GM23338 (cell line): ENCODE measurements around the gene SSH2. TPM values are rescaled to one million over a fixed set of nuclear protein-coding genes. Genes with fewer than 3 reads are reported as not detected.

Experiments used
- ATAC-seq: fragments of 200-7000 bp; cut with Tn5 transposase; 3 replicates; pipeline ENCODE4 v1.9.1; 2020
- DNase-seq: peaks from one replicate; pipeline ENCODE4 v3.0.0-alpha.2; 2015; ENCODE audit warnings: low spot score
- H2AFZ ChIP-seq: fragments of 200-600 bp; sonication (generic); 2 replicates; pipeline ENCODE4 v1.8.0; 2016; ENCODE audit warnings: antibody characterized with exemption, mild to moderate bottlenecking, moderate library complexity
- H3F3A ChIP-seq: fragments of 200-600 bp; sonication (generic); replicated peaks from 2 replicates; pipeline ENCODE4 v1.8.0; 2017; ENCODE audit warnings: antibody characterized with exemption, mixed run types, low read depth
- H3K27ac ChIP-seq: fragments of 200-600 bp; sonication (generic); 2 replicates; pipeline ENCODE4 v1.6.1; 2016; ENCODE audit warnings: low read depth
- H3K27me3 ChIP-seq: fragments of 200-600 bp; sonication (generic); 2 replicates; pipeline ENCODE4 v1.8.0; 2016; ENCODE audit warnings: mild to moderate bottlenecking, mixed run types, moderate library complexity; ENCODE audit not compliant: insufficient read depth
- H3K36me3 ChIP-seq: fragments of 200-600 bp; sonication (generic); 2 replicates; pipeline ENCODE4 v1.8.0; 2016; ENCODE audit warnings: mild to moderate bottlenecking; ENCODE audit not compliant: insufficient read depth
- H3K4me1 ChIP-seq: fragments of 200-600 bp; sonication (generic); 2 replicates; pipeline ENCODE4 v1.8.0; 2016; ENCODE audit warnings: mild to moderate bottlenecking, moderate library complexity; ENCODE audit not compliant: insufficient read depth
- H3K4me2 ChIP-seq: fragments of 200-600 bp; sonication (generic); 2 replicates; pipeline ENCODE4 v1.7.1; 2017; ENCODE audit warnings: mixed run types
- H3K4me3 ChIP-seq: fragments of 200-600 bp; sonication (generic); 2 replicates; pipeline ENCODE4 v1.6.1; 2016; ENCODE audit warnings: mixed run types
- H3K79me2 ChIP-seq: fragments of 200-600 bp; sonication (generic); replicated peaks from 2 replicates; pipeline ENCODE4 v1.8.0; 2017; ENCODE audit warnings: mild to moderate bottlenecking; ENCODE audit not compliant: insufficient read depth
- H3K9me2 ChIP-seq: fragments of 200-600 bp; sonication (generic); 2 replicates; pipeline ENCODE4 v1.8.0; 2017; ENCODE audit not compliant: insufficient read depth
- H4K20me1 ChIP-seq: fragments of 200-600 bp; sonication (generic); replicated peaks from 2 replicates; pipeline ENCODE4 v1.8.0; 2017; ENCODE audit warnings: mild to moderate bottlenecking; ENCODE audit not compliant: insufficient read depth
- H3K27ac Mint-ChIP-seq: 2 replicates; pipeline ENCODE4 v1.8.0; 2020; ENCODE audit warnings: inconsistent platforms, mild to moderate bottlenecking, moderate library complexity, mixed read lengths
- H3K27me3 Mint-ChIP-seq: 3 replicates; pipeline ENCODE4 v1.8.0; 2022; ENCODE audit warnings: low read depth, mild to moderate bottlenecking, moderate library complexity, mixed read lengths, inconsistent platforms; ENCODE audit not compliant: insufficient read depth, poor library complexity
- H3K36me3 Mint-ChIP-seq: 3 replicates; pipeline ENCODE4 v1.8.0; 2021; ENCODE audit warnings: low read depth, mild to moderate bottlenecking, inconsistent platforms, moderate library complexity, mixed read lengths
- H3K4me1 Mint-ChIP-seq: 3 replicates; pipeline ENCODE4 v1.8.0; 2020; ENCODE audit warnings: mild to moderate bottlenecking, inconsistent platforms, mixed read lengths
- H3K4me3 Mint-ChIP-seq: 3 replicates; pipeline ENCODE4 v1.8.0; 2021; ENCODE audit warnings: moderate library complexity, mild to moderate bottlenecking, inconsistent platforms, mixed read lengths
- H3K9me3 Mint-ChIP-seq: 3 replicates; pipeline ENCODE4 v1.8.0; 2020; ENCODE audit warnings: moderate library complexity, mild to moderate bottlenecking, inconsistent platforms, mixed read lengths
- CREB1 ChIP-seq: fragments of 250-450 bp; sonication (Bioruptor Pico); IDR thresholded peaks from 2 replicates; pipeline ENCODE4 v1.5.0; 2020; ENCODE audit warnings: low read depth, mild to moderate bottlenecking, moderate library complexity
- EZH2phosphoT487 ChIP-seq: fragments of 200-600 bp; sonication (generic); IDR thresholded peaks from one replicate; pipeline ENCODE4 v1.8.1; 2018; ENCODE audit warnings: antibody characterized with exemption; ENCODE audit not compliant: unreplicated experiment
- JUNB ChIP-seq: IDR thresholded peaks from one replicate; pipeline ENCODE4 v1.6.1; 2016; ENCODE audit warnings: antibody characterized with exemption; ENCODE audit not compliant: unreplicated experiment
- NANOG ChIP-seq: IDR thresholded peaks from 2 replicates; pipeline ENCODE4 v1.6.1; 2016; ENCODE audit warnings: antibody characterized with exemption, borderline replicate concordance
- POLR2AphosphoS5 ChIP-seq: IDR thresholded peaks from 2 replicates; pipeline ENCODE4 v1.6.1; 2016; ENCODE audit warnings: antibody characterized with exemption, low read depth
- STAT1 ChIP-seq: IDR thresholded peaks from one replicate; pipeline ENCODE4 v1.6.1; 2016; ENCODE audit warnings: antibody characterized with exemption; ENCODE audit not compliant: unreplicated experiment
- ZNF114 ChIP-seq: fragments of 250-450 bp; sonication (Bioruptor Pico); IDR thresholded peaks from 2 replicates; pipeline ENCODE4 v1.5.0; 2020; ENCODE audit warnings: mild to moderate bottlenecking, moderate library complexity
- ZNF331 ChIP-seq: fragments of 250-450 bp; sonication (Bioruptor Pico); IDR thresholded peaks from 2 replicates; pipeline ENCODE4 v1.5.0; 2020; ENCODE audit warnings: low read depth, mild to moderate bottlenecking, moderate library complexity
- polyA plus RNA-seq: library from polyadenylated mRNA; unstranded; fragments of >200 nt; fragmentation: Nextera tagmentation; extraction: Ambion mirVana; gene quantifications from 2 replicates; pipeline ENCODE4 v1.2.1, GENCODE V29; 2016
- total RNA-seq: library from RNA; depleted of rRNA; stranded (reverse); fragments of >200 nt; shearing (Covaris generic); gene quantifications from 2 replicates; pipeline ENCODE4 v1.2.3, GENCODE V29; 2014
- TF ChIP-seq, protein P1 (sequence below): IDR thresholded peaks from one replicate; pipeline ENCODE4 v1.6.1; 2018; ENCODE audit warnings: antibody characterized with exemption; ENCODE audit not compliant: unreplicated experiment
- TF ChIP-seq, protein P2 (sequence below), 2 experiments: fragments of 200-600 bp in 1 of 2; sonication (generic) in 1 of 2; conservative IDR thresholded peaks; 2 replicates each; pipeline versions ENCODE4 v1.5.1 to v1.6.1; 2016 to 2017; ENCODE audit warnings: antibody characterized with exemption in 2 of 2, low read depth in 2 of 2, mild to moderate bottlenecking in 2 of 2, moderate library complexity in 1 of 2
- TF ChIP-seq, protein P3 (sequence below): IDR thresholded peaks from 2 replicates; pipeline ENCODE4 v1.6.1; 2016; ENCODE audit warnings: antibody characterized with exemption

Gene SSH2
- total and polyA plus RNA-seq, 2 experiments from 2014 or later, result 9.9 to 12.1 TPM

DNA sequence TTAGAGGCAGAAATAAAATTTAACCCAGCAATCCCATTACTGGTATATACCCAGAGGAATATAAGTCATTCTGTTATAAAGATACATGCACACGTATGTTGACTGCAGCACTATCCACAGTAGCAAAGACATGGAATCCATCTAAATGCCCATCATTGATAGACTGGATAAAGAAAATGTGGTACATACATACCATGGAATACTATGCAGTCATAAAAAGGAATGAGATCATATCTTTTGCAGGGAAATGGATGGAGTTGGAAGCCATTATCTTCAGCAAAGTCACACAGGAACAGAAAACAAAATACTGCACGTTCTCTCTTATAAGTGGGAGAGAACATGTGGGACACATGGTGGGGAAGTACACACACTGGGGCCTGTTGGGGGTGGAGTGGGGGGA lies 23.1 kb downstream of the SSH2 start (continued):
- no peak for TF ChIP-seq JUNB
- no peak for TF ChIP-seq ZNF114
- TF ChIP-seq, protein P1, sequence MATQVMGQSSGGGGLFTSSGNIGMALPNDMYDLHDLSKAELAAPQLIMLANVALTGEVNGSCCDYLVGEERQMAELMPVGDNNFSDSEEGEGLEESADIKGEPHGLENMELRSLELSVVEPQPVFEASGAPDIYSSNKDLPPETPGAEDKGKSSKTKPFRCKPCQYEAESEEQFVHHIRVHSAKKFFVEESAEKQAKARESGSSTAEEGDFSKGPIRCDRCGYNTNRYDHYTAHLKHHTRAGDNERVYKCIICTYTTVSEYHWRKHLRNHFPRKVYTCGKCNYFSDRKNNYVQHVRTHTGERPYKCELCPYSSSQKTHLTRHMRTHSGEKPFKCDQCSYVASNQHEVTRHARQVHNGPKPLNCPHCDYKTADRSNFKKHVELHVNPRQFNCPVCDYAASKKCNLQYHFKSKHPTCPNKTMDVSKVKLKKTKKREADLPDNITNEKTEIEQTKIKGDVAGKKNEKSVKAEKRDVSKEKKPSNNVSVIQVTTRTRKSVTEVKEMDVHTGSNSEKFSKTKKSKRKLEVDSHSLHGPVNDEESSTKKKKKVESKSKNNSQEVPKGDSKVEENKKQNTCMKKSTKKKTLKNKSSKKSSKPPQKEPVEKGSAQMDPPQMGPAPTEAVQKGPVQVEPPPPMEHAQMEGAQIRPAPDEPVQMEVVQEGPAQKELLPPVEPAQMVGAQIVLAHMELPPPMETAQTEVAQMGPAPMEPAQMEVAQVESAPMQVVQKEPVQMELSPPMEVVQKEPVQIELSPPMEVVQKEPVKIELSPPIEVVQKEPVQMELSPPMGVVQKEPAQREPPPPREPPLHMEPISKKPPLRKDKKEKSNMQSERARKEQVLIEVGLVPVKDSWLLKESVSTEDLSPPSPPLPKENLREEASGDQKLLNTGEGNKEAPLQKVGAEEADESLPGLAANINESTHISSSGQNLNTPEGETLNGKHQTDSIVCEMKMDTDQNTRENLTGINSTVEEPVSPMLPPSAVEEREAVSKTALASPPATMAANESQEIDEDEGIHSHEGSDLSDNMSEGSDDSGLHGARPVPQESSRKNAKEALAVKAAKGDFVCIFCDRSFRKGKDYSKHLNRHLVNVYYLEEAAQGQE, result no peak
- TF ChIP-seq, protein P2, sequence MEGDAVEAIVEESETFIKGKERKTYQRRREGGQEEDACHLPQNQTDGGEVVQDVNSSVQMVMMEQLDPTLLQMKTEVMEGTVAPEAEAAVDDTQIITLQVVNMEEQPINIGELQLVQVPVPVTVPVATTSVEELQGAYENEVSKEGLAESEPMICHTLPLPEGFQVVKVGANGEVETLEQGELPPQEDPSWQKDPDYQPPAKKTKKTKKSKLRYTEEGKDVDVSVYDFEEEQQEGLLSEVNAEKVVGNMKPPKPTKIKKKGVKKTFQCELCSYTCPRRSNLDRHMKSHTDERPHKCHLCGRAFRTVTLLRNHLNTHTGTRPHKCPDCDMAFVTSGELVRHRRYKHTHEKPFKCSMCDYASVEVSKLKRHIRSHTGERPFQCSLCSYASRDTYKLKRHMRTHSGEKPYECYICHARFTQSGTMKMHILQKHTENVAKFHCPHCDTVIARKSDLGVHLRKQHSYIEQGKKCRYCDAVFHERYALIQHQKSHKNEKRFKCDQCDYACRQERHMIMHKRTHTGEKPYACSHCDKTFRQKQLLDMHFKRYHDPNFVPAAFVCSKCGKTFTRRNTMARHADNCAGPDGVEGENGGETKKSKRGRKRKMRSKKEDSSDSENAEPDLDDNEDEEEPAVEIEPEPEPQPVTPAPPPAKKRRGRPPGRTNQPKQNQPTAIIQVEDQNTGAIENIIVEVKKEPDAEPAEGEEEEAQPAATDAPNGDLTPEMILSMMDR (conservative IDR thresholded peaks at IDR 0.05; ENCODE audit: low read depth in 2 of 2), result no peak
- no peak for TF ChIP-seq EZH2phosphoT487

DNA sequence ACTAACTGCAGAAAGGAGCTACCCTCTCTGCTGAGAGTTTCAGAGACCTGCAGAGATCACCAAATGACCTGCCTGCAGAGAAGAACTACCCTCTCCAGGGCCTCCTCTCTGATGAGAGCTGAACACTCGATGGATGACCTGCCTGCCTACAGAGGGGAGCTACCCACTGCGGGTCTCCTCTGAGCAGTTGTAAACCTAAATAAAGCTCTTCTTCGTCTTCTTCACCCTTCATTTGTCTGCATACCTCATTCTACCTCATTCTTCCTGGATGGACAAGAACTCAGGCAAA lies 24.2 kb downstream of the SSH2 start:
- Mint-ChIP-seq H3K27ac (no peak overlapping the region), H3K27me3 (no peaks in the 10 kb centered on the region), H3K36me3 (peaks cover 19% of the 10 kb centered on the region), H3K9me3 (peaks cover 25% of the 10 kb centered on the region), H3K4me3 (no peak overlapping the region; the same call in 2 of the 3 replicates), H3K4me1 (no peaks in the 10 kb centered on the region)
- Histone ChIP-seq H3K27me3 (no peaks in the 10 kb centered on the region), H3F3A (no peaks in the 10 kb centered on the region), H3K4me1 (no peaks in the 10 kb centered on the region), H4K20me1 (no peaks in the 10 kb centered on the region), H3K36me3 (no peaks in the 10 kb centered on the region), H3K27ac (no peak overlapping the region), H3K79me2 (peaks cover 11% of the 10 kb centered on the region; the same call in 1 of the 2 replicates), H2AFZ (no peak overlapping the region), H3K9me2 (no peaks in the 10 kb centered on the region), H3K4me3 (no peak overlapping the region), H3K4me2 (no peak overlapping the region)
- ATAC-seq (no peak), DNase-seq (no peak)
- TF ChIP-seq ZNF331 (CRISPR knock-in tag), result no peak
- no peak for TF ChIP-seq CREB1 (CRISPR knock-in tag)
- TF ChIP-seq JUNB, result no peak
- TF ChIP-seq EZH2phosphoT487, result no peak
- TF ChIP-seq, protein P3, sequence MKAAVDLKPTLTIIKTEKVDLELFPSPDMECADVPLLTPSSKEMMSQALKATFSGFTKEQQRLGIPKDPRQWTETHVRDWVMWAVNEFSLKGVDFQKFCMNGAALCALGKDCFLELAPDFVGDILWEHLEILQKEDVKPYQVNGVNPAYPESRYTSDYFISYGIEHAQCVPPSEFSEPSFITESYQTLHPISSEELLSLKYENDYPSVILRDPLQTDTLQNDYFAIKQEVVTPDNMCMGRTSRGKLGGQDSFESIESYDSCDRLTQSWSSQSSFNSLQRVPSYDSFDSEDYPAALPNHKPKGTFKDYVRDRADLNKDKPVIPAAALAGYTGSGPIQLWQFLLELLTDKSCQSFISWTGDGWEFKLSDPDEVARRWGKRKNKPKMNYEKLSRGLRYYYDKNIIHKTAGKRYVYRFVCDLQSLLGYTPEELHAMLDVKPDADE, result no peak
- TF ChIP-seq NANOG, result no peak
- TF ChIP-seq, protein P1, result no peak
- TF ChIP-seq, protein P2 (conservative IDR thresholded peaks at IDR 0.05; ENCODE audit: low read depth in 2 of 2), result no peak
- no peak for TF ChIP-seq STAT1
- no peak for TF ChIP-seq ZNF114
- TF ChIP-seq POLR2AphosphoS5, result no peak
